ENCODE data around the gene AKR1D1. TPM values are rescaled to one million over a fixed set of nuclear protein-coding genes. Genes with fewer than 3 reads are reported as not detected.
"Not testable (repeated sequence)": the region's sequence is repeated elsewhere in the genome, so short reads cannot be mapped to it uniquely, and the experiment has no call there.

The AKR1D1 gene
- polyA plus RNA-seq: not detected

- H3K4me1 ChIP-seq (ENCODE audit: control insufficient read depth in 2 of 2, insufficient read depth in 2 of 2, low read length in 1 of 2): no peaks in the 10 kb centered on the region
- H3K9me3 ChIP-seq (ENCODE audit: control insufficient read depth in 2 of 2, insufficient read depth in 1 of 2, low read depth in 1 of 2, low read length in 1 of 2): peaks cover 0 to 2% of the 10 kb centered on the region in 2 donors
- H3K27me3 ChIP-seq (ENCODE audit: control insufficient read depth in 1 of 2, insufficient read depth in 2 of 2, low read length in 2 of 2): no peaks in the 10 kb centered on the region
- H3K4me3 ChIP-seq (ENCODE audit: low read depth in 1 of 2, low read length in 2 of 2): no peak within 1 kb of the TSS
- WGBS, 2 donors: 84 to 91% methylated on average over 3 of the region's 3 CpGs
- no peaks in the 10 kb centered on the region for H3K36me3 ChIP-seq (ENCODE audit: control insufficient read depth in 2 of 2, insufficient read depth in 2 of 2, low read length in 1 of 2)
- H3K27ac ChIP-seq (ENCODE audit: low read depth in 2 of 2, low read length in 1 of 2): no peak within 1 kb of the TSS
Observed at GRCh38 chr7:138076196-138076595, at the start of gene AKR1D1. Gene AKR1D1, plus strand, starts transcription at chr7:138076459. Its CDS starts 60 bp downstream, at chr7:138076519.

- Histone ChIP-seq H3K4me1 (ENCODE audit: control insufficient read depth in 2 of 2, insufficient read depth in 2 of 2, low read length in 1 of 2) (no peaks in the 10 kb centered on the region), H3K36me3 (ENCODE audit: control insufficient read depth in 2 of 2, insufficient read depth in 2 of 2, low read length in 1 of 2) (no peaks in the 10 kb centered on the region)
- 41 to 42% methylated on average over 2 of the region's 2 CpGs for WGBS, 2 donors
Observed at GRCh38 chr7:138027100-138027499, 49.2 kb upstream of the AKR1D1 start.

GRCh38 chr7:138029126-138029525 is 47.1 kb upstream of the AKR1D1 start:
- Histone ChIP-seq H3K4me3 (ENCODE audit: low read depth in 1 of 2, low read length in 2 of 2) (no peak overlapping the region), H3K27ac (ENCODE audit: low read depth in 2 of 2, low read length in 1 of 2) (no peak overlapping the region), H3K27me3 (ENCODE audit: control insufficient read depth in 1 of 2, insufficient read depth in 2 of 2, low read length in 2 of 2) (no peaks in the 10 kb centered on the region), H3K4me1 (ENCODE audit: control insufficient read depth in 2 of 2, insufficient read depth in 2 of 2, low read length in 1 of 2) (no peaks in the 10 kb centered on the region), H3K9me3 (ENCODE audit: control insufficient read depth in 2 of 2, insufficient read depth in 1 of 2, low read depth in 1 of 2, low read length in 1 of 2) (peaks cover 0 to 2% of the 10 kb centered on the region in 2 donors), H3K36me3 (ENCODE audit: control insufficient read depth in 2 of 2, insufficient read depth in 2 of 2, low read length in 1 of 2) (no peaks in the 10 kb centered on the region)
- whole genome bisulfite sequencing, 2 donors: 81 to 82% methylated on average over 4 of the region's 4 CpGs

More at GRCh38 chr7:138027100-138027499, 49.2 kb upstream of the AKR1D1 start:
- H3K27ac ChIP-seq (ENCODE audit: low read depth in 2 of 2, low read length in 1 of 2): no peak overlapping the region
- H3K4me3 ChIP-seq (ENCODE audit: low read depth in 1 of 2, low read length in 2 of 2): no peak overlapping the region
- H3K27me3 ChIP-seq (ENCODE audit: control insufficient read depth in 1 of 2, insufficient read depth in 2 of 2, low read length in 2 of 2): no peaks in the 10 kb centered on the region
- peaks cover 0 to 2% of the 10 kb centered on the region in 2 donors for H3K9me3 ChIP-seq (ENCODE audit: control insufficient read depth in 2 of 2, insufficient read depth in 1 of 2, low read depth in 1 of 2, low read length in 1 of 2)

GRCh38 chr7:138029941-138030340 is 46.3 kb upstream of the AKR1D1 start:
- H3K27ac ChIP-seq (ENCODE audit: low read depth in 2 of 2, low read length in 1 of 2): no peak overlapping the region
- H3K4me1 ChIP-seq (ENCODE audit: control insufficient read depth in 2 of 2, insufficient read depth in 2 of 2, low read length in 1 of 2): no peaks in the 10 kb centered on the region
- H3K9me3 ChIP-seq (ENCODE audit: control insufficient read depth in 2 of 2, insufficient read depth in 1 of 2, low read depth in 1 of 2, low read length in 1 of 2): no peaks in the 10 kb centered on the region
- no peaks in the 10 kb centered on the region for H3K27me3 ChIP-seq (ENCODE audit: control insufficient read depth in 1 of 2, insufficient read depth in 2 of 2, low read length in 2 of 2)
- H3K4me3 ChIP-seq (ENCODE audit: low read depth in 1 of 2, low read length in 2 of 2): no peak overlapping the region
- WGBS, 2 donors: 51% methylated on average over 2 of the region's 2 CpGs
- no peaks in the 10 kb centered on the region for H3K36me3 ChIP-seq (ENCODE audit: control insufficient read depth in 2 of 2, insufficient read depth in 2 of 2, low read length in 1 of 2)

- Histone ChIP-seq H3K27me3 (ENCODE audit: control insufficient read depth in 1 of 2, insufficient read depth in 2 of 2, low read length in 2 of 2) (no peaks in the 10 kb centered on the region), H3K4me1 (ENCODE audit: control insufficient read depth in 2 of 2, insufficient read depth in 2 of 2, low read length in 1 of 2) (no peaks in the 10 kb centered on the region), H3K4me3 (ENCODE audit: low read depth in 1 of 2, low read length in 2 of 2) (no peak overlapping the region), H3K9me3 (ENCODE audit: control insufficient read depth in 2 of 2, insufficient read depth in 1 of 2, low read depth in 1 of 2, low read length in 1 of 2) (no peaks in the 10 kb centered on the region), H3K27ac (ENCODE audit: low read depth in 2 of 2, low read length in 1 of 2) (no peak overlapping the region), H3K36me3 (ENCODE audit: control insufficient read depth in 2 of 2, insufficient read depth in 2 of 2, low read length in 1 of 2) (no peaks in the 10 kb centered on the region)
- 80 to 85% methylated on average over 7 of the region's 7 CpGs for WGBS, 2 donors
Observed at GRCh38 chr7:138030679-138031351, 45.4 kb upstream of the AKR1D1 start.

GRCh38 chr7:138032186-138032585 is 44.1 kb upstream of the AKR1D1 start:
- no peaks in the 10 kb centered on the region for H3K27me3 ChIP-seq (ENCODE audit: control insufficient read depth in 1 of 2, insufficient read depth in 2 of 2, low read length in 2 of 2)
- H3K4me3 ChIP-seq (ENCODE audit: low read depth in 1 of 2, low read length in 2 of 2): no peak overlapping the region
- H3K36me3 ChIP-seq (ENCODE audit: control insufficient read depth in 2 of 2, insufficient read depth in 2 of 2, low read length in 1 of 2): no peaks in the 10 kb centered on the region
- H3K27ac ChIP-seq (ENCODE audit: low read depth in 2 of 2, low read length in 1 of 2): no peak overlapping the region
- H3K9me3 ChIP-seq (ENCODE audit: control insufficient read depth in 2 of 2, insufficient read depth in 1 of 2, low read depth in 1 of 2, low read length in 1 of 2): no peaks in the 10 kb centered on the region
- no peaks in the 10 kb centered on the region for H3K4me1 ChIP-seq (ENCODE audit: control insufficient read depth in 2 of 2, insufficient read depth in 2 of 2, low read length in 1 of 2)

GRCh38 chr7:138032770-138033169 is 43.5 kb upstream of the AKR1D1 start:
- no peaks in the 10 kb centered on the region for H3K9me3 ChIP-seq (ENCODE audit: control insufficient read depth in 2 of 2, insufficient read depth in 1 of 2, low read depth in 1 of 2, low read length in 1 of 2)
- H3K4me1 ChIP-seq (ENCODE audit: control insufficient read depth in 2 of 2, insufficient read depth in 2 of 2, low read length in 1 of 2): no peaks in the 10 kb centered on the region
- WGBS, 2 donors: 84 to 87% methylated on average over 3 of the region's 3 CpGs
- H3K27ac ChIP-seq (ENCODE audit: low read depth in 2 of 2, low read length in 1 of 2): no peak overlapping the region
- no peaks in the 10 kb centered on the region for H3K27me3 ChIP-seq (ENCODE audit: control insufficient read depth in 1 of 2, insufficient read depth in 2 of 2, low read length in 2 of 2)
- H3K4me3 ChIP-seq (ENCODE audit: low read depth in 1 of 2, low read length in 2 of 2): no peak overlapping the region
- no peaks in the 10 kb centered on the region for H3K36me3 ChIP-seq (ENCODE audit: control insufficient read depth in 2 of 2, insufficient read depth in 2 of 2, low read length in 1 of 2)

GRCh38 chr7:138033241-138033640 is 43.0 kb upstream of the AKR1D1 start:
- Histone ChIP-seq H3K27me3 (ENCODE audit: control insufficient read depth in 1 of 2, insufficient read depth in 2 of 2, low read length in 2 of 2) (no peaks in the 10 kb centered on the region), H3K27ac (ENCODE audit: low read depth in 2 of 2, low read length in 1 of 2) (no peak overlapping the region), H3K36me3 (ENCODE audit: control insufficient read depth in 2 of 2, insufficient read depth in 2 of 2, low read length in 1 of 2) (no peaks in the 10 kb centered on the region), H3K4me3 (ENCODE audit: low read depth in 1 of 2, low read length in 2 of 2) (no peak overlapping the region), H3K4me1 (ENCODE audit: control insufficient read depth in 2 of 2, insufficient read depth in 2 of 2, low read length in 1 of 2) (no peaks in the 10 kb centered on the region), H3K9me3 (ENCODE audit: control insufficient read depth in 2 of 2, insufficient read depth in 1 of 2, low read depth in 1 of 2, low read length in 1 of 2) (no peaks in the 10 kb centered on the region)
- 84 to 94% methylated on average over 4 of the region's 4 CpGs for WGBS, 2 donors

- WGBS, 2 donors: 57 to 68% methylated on average over 2 of the region's 2 CpGs
- Histone ChIP-seq H3K27ac (ENCODE audit: low read depth in 2 of 2, low read length in 1 of 2) (no peak overlapping the region), H3K9me3 (ENCODE audit: control insufficient read depth in 2 of 2, insufficient read depth in 1 of 2, low read depth in 1 of 2, low read length in 1 of 2) (no peaks in the 10 kb centered on the region), H3K4me3 (ENCODE audit: low read depth in 1 of 2, low read length in 2 of 2) (no peak overlapping the region), H3K4me1 (ENCODE audit: control insufficient read depth in 2 of 2, insufficient read depth in 2 of 2, low read length in 1 of 2) (no peaks in the 10 kb centered on the region), H3K36me3 (ENCODE audit: control insufficient read depth in 2 of 2, insufficient read depth in 2 of 2, low read length in 1 of 2) (no peaks in the 10 kb centered on the region), H3K27me3 (ENCODE audit: control insufficient read depth in 1 of 2, insufficient read depth in 2 of 2, low read length in 2 of 2) (no peaks in the 10 kb centered on the region)
Observed at GRCh38 chr7:138036135-138036534, 40.1 kb upstream of the AKR1D1 start.

- H3K4me1 ChIP-seq (ENCODE audit: control insufficient read depth in 2 of 2, insufficient read depth in 2 of 2, low read length in 1 of 2); H3K27ac ChIP-seq (ENCODE audit: low read depth in 2 of 2, low read length in 1 of 2); H3K9me3 ChIP-seq (ENCODE audit: control insufficient read depth in 2 of 2, insufficient read depth in 1 of 2, low read depth in 1 of 2, low read length in 1 of 2); H3K4me3 ChIP-seq (ENCODE audit: low read depth in 1 of 2, low read length in 2 of 2); H3K27me3 ChIP-seq (ENCODE audit: control insufficient read depth in 1 of 2, insufficient read depth in 2 of 2, low read length in 2 of 2); H3K36me3 ChIP-seq (ENCODE audit: control insufficient read depth in 2 of 2, insufficient read depth in 2 of 2, low read length in 1 of 2): not testable (repeated sequence)
- WGBS, 2 donors: 41 to 71% methylated on average over 1 of the region's 1 CpG
Observed at GRCh38 chr7:138040063-138040462, 36.2 kb upstream of the AKR1D1 start.
